Erythroblast (primary cell): ENCODE data around the gene CDYL.

Source experiments
- GATA1 ChIP-seq: IDR thresholded peaks from 2 replicates; pipeline ENCODE4 v1.6.1; 2011; ENCODE audit warnings: low read depth, mild to moderate bottlenecking, control low read depth, low read length, moderate library complexity
- POLR2A ChIP-seq: IDR thresholded peaks from 2 replicates; pipeline ENCODE4 v1.6.1; 2011; ENCODE audit warnings: mild to moderate bottlenecking, low read length

DNA sequence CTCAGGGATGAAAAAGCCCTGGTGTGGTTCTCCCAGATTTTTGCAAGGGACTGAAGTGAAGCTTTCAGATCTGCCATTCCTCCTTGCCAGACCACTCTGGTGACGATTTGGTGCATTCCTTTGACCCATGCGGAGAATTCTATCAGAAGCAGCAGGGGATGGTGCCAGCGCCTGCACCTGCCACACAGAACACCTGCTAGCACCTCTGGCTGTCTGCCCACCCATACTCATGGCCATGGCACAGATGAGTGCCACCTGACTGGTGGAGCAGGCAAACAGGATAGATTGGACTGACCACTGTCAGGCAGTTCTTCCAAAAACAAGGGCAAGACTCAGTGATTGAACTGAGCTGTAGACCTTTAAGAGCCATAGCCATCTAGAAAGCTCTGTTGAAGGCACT lies 107.1 kb downstream of the CDYL start:
- TF ChIP-seq POLR2A (no peak), GATA1 (no peak)
